ENCODE data around the gene SAXO2.
"Not testable (repeated sequence)": the region's sequence is repeated elsewhere in the genome, so short reads cannot be mapped to it uniquely, and the experiment has no call there.

SAXO2 gene

DNA sequence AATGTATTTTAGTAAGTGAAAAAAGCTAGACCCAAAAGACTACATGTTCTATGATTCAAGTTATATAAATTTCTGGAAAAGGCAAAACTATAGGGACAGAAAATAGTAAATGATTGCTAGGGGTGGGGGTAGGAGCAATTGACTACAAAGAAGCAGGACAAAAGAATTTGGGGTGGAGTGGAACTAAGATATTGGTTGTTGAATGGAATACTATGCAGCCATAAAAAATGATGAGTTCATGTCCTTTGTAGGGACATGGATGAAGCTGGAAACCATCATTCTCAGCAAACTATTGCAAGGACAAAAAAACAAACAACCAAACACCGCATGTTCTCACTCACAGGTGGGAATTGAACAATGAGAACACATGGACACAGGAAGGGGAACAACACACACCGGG lies 25.6 kb downstream of the SAXO2 start:
- DNase-seq: not testable (repeated sequence)

DNA sequence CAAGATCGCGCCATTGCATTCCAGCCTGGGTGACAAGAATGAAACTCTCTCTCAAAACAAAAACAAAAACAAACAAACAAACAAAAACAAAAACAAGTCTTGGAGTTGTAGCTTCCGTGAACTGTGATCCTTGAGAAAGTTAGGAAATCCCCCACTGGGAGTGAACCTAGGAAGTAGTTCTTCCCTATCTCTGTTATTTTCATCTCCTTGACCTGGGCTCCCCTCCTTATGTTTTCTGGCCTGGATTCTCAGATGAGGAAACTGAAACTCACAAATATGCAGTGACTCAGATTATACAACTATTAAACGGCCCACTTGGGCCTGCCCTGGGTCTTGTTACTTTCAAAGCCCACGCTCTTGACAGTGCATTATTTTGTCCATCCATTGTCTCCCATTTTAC lies 29.7 kb downstream of the SAXO2 start:
- DNase-seq: no peak

DNA sequence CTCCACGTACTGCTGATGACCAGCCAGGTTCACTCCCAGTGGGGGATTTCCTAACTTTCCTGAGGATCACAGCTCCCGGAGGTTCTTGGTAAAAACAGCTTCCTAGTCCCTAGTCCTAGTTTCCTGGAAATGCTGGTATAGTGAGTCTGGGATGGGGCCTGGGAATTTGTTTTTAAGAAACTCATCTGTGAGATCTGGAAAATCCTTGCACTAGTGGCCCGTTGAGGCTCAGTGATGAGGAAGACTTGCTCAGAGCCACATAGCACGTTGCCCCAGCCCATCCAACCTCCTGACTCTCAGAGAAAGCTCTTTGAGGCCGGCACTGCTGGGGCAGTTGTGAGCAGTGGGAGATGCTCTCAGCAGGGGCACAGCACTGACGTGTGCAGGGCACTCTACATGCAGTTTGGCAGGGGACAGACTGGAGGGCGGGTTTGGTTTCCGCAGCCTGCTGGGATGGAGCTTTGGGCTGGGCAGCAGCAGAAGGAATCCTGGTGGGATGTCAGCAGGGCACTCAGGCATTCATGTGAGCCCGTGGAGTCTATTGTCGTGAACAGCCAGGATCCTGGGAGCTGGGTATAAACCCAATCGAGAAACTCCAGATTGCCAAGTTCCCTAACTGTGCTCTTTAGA lies 31.6 kb downstream of the SAXO2 start:
- no peak for DNase-seq

DNA sequence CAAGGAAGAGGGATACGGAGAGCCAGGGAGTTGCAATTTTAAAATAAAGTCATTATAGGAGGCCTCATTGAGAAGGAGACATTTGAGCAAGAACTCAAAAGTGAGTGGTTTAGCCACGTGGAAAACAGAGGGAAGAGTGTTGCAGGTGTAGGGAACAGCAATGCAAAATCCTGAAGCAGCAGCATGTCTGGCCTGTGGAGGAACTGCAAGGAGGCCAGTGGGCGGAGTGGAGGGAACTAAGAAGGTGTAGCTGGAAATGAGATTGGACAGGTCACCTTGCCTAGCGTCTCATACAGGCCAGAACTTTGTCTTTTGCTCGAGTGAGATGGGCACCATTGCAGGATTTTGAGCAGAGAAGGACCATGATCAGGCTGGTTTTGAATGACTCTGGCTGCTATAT lies 34.9 kb downstream of the SAXO2 start:
- no peak for DNase-seq

DNA sequence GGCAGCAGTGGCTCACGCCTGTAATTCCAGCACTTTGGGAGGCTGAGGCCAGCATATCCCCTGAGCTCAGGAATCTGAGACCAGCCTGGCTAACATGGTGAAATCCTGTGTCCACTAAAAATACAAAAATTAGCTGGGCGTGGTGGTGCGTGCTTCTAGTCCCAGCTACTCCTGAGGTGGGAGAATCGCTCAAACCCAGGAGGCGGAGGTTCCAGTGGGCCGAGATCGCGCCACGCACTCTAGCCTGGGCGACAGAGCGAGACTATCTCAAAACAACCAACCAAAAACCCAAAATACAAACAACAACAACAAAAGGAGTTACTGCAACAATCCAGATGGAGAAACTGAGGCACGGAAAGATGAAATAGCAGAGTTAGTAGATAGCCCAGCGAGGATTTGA lies 35.4 kb downstream of the SAXO2 start:
- DNase-seq: no peak

DNA sequence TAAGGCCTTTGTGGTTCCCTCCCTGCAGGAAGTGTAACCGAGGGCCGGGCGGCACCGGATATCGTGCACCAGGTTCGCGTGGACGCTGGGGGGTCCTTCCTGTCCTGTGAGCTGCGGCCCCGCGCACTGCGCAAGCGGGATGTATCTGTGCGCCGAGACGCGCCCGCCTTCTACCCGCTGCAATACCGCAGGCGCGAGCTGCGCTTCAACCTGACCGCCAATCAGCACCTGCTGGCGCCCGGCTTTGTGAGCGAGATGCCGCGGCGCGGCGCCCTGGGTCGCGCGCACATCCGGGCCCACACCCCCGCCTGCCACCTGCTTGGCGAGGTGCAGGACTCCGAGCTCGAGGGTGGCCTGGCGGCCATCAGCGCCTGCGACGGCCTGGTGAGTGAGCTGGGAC lies 35.9 kb downstream of the SAXO2 start:
- DNase-seq: no peak

DNA sequence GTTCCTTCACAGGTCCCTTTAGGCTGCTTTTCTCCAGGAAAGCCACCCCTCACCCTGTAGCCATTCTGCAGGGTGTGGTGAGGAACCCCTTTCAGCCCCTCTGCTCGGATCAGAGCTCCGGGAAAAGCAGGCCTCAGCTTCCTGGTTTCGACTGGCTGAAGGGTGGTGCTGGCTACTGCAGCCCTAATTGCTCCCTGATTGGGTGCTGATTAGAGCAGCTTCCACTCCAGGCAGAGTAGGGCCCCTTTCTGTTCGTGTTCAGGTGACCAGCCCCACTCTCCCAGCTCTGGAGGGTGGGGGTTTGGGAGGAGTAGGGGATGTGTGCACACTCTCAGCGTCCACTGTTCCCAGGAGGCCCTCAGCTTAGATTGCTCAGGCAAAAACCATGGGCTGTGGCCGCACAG lies 36.9 kb downstream of the SAXO2 start:
- DNase-seq: not testable (repeated sequence)

DNA sequence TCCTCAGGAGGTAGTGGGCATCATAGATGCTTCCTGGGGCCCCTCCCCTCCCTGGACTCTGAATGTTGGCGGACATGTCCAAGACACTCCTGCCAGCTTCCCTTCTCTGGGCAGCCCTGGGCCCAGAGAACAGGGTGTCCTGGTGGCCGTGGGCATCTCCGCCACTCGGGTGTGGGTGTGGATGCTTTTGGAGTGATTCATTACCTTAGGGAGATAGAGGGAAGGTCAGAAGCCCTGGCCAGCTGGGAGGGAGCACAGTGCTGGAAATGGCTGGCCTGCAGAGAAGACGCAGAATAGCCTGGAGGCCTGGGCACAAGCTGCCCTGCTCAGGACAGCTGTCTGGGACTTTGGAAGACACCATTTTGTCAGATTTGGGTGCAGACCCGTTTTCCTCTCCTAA lies 37.7 kb downstream of the SAXO2 start:
- not testable (repeated sequence) for DNase-seq

DNA sequence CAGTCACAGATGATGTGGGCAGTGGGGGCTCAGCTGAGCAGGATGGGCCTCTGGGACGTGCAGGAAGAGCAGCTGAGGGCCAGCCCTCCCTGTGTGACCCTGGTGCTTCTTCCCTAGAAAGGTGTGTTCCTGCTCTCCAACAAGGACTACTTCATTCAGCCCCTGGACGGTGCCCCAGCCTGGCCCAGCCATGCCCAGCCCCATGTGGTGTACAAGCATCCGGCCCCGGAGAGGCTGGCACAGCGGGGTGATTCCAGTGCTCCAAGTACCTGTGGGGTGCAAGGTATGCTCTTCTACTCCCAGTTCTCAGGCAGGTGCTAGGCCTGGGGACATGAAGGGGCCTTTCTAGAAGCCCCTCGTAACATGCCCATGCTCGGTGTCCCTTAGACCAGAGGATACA lies 38.3 kb downstream of the SAXO2 start:
- no peak for DNase-seq

DNA sequence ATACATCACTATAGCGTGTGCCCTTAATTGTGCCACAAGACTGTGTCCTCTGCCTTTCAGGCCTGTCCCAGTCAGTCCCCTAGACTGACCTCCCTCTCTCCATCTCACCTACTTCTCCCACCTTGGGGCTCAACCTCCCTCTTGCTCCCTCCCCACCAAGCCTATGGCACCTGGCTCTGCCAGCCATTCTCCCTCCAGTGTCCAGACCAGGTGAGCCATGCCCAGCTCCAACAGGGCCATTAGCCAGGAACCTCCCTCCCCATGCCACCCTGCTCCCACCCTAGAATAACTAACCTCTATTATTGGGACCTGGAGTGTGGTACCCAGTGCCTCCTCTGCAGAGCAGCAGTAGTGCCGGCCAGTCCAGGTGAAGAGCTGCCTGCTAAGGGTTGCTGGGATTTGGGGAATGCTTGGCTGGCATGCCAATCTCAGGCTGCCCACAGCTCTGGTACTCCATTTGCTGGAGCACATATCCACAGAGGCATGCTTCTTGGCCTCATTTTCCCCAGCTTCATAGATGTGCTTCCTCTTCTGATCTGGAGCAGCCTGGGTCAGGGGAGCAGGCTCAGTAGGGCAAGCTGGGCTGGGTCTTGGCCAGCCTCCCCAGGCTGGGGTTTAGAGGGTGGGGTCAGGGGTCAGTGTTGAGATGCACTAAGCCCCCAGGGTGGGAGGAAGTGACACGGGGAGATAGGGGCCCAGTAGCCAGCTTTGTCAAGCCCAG lies 38.8 kb downstream of the SAXO2 start:
- no peak for DNase-seq

DNA sequence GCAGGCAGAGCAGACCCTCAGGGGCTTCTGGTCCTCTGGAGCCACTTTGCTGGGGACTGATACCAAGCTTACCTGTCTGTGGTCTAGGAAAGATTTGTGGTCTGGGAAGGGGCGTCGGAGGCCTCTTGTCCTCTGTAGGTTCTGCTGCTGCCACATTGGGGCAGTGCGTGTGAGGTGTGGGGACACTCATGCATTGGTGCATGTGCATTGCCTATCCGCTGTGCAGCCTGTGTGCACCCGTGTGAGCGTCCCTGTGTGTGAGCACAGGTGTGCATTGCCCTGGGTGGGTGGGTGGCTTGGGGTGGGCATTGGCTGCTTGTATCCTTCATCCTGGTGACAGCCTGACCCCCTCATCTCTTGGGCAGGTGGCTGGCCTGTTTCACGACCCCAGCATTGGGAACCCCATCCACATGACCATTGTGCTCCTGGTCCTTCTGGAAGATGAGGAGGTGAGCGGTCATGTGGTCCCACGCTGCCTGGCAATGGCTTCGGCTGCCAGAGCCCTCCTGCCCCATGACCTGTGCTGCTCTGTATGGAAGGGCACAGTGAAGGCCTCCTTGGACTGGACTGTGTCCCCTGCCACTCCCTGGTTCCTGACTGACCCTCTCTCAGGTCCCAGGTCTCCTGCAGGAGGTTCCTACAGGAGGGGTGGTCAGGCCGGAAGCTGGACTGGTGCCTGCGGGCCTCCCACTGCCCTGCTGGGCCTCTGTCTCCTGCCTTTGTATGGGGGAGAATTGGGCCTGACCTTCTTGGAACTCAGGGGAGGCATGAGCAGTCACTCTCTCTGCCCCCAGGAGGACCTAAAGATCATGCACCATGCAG lies 41.5 kb downstream of the SAXO2 start:
- DNase-seq: no peak

DNA sequence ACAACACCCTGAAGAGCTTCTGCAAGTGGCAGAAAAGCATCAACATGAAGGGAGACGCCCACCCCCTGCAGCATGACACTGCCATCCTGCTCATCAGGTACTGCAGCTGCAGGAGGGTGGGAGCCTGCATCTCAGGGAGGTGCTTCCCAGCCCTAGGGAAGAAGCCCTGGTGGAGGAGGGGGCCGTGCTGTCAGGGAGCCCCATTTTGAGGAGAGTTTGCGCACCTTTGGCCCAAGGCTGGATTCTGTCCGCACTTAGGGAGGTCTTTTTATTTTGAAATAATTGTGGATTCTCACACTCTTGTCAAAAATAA lies 42.1 kb downstream of the SAXO2 start:
- DNase-seq: no peak

DNA sequence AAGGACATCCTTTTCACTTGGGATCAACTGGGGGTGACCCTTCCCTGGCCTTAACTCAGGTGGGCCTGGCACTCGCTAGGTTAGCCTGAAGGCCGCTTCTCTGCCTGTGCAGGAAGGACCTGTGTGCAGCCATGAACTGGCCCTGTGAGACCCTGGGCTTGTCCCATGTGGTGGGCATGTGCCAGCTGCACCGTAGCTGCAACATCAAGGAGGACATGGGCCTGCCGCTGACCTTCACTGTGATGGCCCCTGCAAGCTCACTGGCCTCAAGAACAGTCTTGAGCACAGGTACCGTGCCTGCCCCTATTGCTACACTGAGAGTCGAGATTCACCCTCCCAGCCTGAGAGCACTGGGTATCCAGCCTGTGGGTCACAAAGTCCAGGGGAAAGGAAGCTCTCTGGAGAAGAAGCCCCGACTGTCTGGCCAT lies 43.0 kb downstream of the SAXO2 start:
- no peak for DNase-seq

DNA sequence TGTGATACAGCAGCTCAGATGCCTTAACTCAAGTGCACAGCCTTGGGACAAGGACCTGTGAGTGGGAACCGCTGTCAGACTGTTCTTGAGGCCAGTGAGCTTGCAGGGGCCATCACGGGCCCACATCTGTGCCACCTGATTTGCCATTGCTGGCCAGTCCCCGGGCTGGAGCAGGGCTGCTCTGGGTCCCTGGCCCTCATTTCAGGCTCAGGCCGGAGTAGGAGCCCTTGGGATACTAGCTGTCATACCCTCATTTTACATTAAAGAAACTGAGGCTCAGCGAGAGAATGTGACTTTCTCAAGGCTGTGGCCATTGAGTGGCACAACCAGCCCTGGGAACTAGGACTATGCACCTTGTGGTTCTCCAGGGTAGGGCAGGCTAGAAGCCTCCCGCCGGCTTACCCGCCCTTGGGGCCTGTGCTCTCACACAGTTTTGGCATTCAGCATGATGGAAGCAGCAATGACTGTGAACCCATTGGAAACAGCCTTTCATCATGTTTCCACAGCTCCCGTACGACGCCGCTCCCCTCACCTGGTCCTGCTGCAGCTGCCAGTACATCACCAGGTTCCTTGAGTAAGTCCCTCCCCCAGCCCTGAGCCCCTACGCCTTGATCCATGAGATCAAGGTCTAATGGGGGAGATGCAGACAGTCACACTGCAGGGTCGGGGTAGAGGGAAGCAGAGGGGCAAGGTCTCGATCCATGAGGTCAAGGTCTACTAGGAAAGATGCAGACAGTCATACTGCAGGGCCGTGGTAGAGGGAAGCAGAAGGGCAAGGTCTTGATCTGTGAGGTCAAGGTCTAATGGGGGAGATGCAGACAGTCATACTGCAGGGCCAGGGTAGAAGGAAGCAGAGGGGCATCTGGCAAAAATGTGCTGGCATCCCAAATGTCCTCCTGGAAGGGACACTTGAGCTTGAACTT lies 44.4 kb downstream of the SAXO2 start:
- no peak for DNase-seq

DNA sequence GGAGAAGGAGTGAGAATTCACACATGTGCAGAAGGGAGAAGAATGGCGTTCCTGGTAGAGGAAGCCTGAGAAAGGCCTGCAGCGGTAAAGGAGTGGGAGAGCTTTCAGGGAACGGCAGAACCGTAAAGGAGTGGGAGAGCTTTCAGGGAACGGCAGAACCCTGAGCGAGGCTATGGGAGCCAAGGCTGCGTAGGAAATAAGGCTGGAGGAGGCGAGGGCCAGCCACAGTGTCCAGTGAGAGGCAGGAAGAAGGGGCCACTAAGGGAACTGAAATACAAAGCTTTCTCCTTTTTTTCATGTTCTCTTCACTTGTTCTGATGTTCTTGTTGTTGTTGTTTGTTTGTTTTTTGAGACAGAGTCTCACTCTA lies 45.1 kb downstream of the SAXO2 start:
- no peak for DNase-seq

DNA sequence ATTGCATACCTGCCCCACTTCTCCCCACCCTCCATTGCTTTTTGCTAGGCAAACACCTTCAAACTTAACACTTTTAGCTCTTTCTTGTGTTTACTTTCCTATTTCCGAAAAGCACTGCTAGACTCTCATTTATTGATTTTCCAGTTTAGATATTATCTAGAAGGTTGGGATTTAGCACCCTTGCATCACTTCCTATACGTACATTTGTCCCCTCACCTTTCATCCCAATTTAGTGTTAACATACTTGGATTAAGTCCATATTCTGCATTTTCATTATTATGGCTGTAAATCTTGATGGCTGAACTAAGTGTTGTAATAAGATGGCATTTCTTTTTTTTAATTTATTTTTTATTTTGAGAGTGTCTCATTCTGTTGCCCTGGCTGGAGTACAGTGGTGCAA lies 47.2 kb downstream of the SAXO2 start:
- no peak for DNase-seq

DNA sequence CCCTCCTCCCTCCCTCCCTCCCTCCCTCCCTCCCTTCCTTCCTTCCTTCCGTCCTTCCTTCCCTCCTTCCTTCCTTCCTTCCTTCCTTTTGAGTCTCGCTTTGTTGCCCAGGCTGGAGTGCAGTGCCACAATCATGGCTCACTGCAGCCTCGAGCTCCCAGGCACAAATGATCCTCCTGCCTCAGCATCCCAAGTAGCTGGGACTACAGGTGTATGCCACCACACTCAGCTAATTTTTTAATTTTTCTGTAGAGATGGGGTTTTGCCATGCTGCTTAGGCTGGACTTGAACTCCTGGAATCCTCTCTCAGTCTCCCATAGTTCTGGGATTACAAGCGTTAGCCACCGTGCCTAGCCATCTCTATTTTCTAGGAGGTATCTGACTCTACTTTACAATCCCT lies 48.7 kb downstream of the SAXO2 start:
- DNase-seq: not testable (repeated sequence)

DNA sequence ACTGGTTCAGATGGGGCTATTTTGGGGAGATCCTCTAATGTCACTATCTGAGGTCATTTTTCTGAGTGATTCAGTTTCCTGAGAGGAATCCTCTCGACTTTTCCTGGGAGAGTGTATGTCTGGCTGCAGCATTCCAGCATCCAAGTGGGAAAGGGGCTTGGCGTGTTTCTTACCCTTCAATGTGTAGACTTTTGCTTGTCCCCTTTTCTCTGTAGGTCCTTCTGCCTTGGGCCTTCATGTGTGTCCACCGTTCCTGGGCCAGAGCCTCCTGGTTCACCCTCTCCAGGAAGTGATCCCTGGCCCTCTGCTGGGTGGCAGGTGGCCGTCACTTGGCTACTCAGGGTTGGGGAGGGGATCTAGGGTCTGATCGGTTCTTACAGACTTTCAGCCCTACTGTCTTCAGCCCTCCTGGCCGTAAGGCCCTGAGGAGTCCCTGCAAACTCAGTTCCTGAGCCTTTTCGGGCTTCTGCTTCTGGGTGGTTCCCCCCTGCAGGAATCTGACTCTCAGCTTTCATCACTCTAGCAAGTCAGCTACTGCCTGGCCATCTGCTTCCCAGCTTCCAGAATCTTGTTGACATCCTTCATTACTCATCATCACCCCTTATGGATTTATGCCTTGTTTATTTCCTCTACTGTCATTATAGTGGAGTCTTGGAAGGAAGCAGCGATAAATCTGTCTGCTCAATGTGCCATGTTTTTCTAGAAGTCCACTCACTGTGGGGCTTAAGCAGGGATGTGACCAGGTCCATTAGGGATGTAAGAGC lies 50.1 kb downstream of the SAXO2 start:
- DNase-seq: no peak

DNA sequence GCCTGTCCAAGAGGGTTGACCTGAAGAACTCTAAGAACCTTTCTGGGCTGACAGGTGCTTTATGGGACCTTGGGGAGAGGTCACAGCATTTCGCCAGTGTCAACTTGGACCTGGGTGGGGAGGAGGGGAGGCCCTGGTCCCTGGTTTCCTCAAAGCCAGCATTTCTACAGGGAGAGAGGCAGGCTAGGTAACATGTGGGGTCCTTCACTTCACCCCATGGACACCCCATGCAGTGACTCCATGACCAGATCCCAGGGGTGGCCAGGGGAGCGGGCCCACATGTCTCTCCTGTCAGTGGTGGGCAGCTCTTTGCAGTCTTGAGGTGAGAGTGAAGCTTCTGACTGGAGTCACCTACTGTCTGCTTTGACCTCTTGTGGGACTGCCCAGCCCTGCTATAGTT lies 50.8 kb downstream of the SAXO2 start:
- DNase-seq: no peak

DNA sequence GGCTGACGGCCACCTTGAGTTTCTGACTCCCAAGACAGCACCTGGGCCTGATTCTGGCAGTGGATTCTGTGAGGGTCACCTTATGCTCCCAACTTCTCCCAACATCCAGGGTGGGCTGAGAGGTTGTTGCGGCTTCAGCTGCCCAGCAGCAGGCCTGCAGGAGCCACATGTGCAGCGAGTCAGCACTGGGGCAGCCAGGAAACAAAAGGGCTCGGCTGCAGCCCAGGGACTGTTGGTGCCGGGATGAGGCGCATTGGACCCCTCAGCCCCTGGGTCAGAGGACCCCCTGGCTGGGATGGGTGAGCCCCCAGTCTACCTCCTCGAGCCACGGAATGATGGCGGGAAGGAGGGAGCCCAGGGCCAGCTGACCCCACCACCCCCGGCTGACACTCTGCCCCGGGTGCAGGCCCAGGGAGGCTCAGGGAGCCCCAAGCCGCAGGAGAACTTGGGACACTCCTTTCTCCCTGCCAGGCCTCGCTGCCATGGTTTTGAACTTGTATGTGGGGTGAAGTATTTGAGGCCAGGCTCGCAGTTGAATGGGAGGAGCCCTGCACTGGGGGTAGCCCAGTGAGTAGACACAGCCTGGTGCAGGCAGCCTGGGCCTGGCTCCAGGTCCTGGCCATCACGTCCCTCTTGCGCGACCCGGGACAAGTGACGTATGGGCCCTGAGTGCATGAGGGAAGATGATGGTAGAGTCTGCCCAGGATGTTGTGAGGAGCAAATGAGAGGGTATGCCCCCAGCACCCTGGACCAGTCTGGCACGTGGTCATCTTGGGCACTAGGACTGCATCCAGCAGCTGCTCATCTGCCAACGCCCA lies 51.5 kb downstream of the SAXO2 start:
- DNase-seq: not testable (repeated sequence)

DNA sequence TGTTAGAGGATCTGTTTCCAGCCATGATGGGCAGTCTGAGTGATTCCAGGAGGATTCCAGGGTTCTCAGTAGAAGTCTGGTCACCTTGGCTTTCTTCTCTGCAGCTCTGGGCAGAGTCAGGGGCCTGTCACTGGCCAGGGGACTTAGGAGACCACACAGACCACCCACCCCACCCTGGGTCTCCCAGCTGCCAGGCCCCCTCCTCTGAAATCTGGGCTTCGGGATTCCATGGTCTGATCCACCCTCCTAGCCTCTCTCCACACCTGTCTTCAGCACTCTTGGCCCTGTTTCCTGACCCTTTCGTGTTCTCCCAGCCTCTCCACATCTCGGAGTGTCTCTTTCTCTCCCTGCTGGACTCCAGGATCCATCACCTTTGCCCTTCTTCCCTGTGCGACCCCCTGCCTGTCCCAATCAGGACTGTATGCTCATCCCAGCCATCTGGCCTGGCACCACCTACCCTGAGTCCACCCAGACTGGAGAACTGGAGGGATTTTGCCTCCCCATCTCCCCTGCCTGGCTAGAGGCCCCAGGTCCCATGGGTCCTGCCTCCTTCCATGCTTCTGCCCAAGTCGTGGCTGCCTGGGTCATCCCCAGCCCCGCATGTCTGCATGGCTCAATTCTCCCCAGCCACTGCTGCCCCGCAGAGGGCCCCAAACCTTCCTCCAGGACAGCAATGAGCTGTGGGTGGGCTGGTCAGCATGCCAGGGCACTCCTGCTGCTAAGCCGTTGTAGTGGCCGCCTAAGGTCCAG lies 52.3 kb downstream of the SAXO2 start:
- no peak for DNase-seq

Data from NCI-H526 treated with DMSO at 0.1 percent for 48 hours (cell line).